Fibroblast of pulmonary artery (primary cell): ENCODE results near the gene RABGAP1L.
"Not testable (repeated sequence)": the region's sequence is repeated elsewhere in the genome, so short reads cannot be mapped to it uniquely, and the experiment has no call there.

Experiments
- DNase-seq: peaks from one replicate; pipeline ENCODE4 v3.0.0-alpha.2; 2010; ENCODE audit warnings: low read depth
- H3K4me3 ChIP-seq: replicated peaks from 2 replicates; pipeline ENCODE4 v1.5.1; 2011; ENCODE audit warnings: low read depth, mild to moderate bottlenecking, control low read depth, low read length, moderate library complexity
- TF ChIP-seq, protein P1 (sequence below): IDR thresholded peaks from 2 replicates; pipeline ENCODE4 v1.5.1; 2011; ENCODE audit warnings: mild to moderate bottlenecking, control low read depth, low read length, inconsistent platforms; ENCODE audit errors: missing control alignments

The RABGAP1L gene

GRCh38 chr1:174165471-174166137, 6.3 kb downstream of the RABGAP1L start:
- TF ChIP-seq, protein P1, sequence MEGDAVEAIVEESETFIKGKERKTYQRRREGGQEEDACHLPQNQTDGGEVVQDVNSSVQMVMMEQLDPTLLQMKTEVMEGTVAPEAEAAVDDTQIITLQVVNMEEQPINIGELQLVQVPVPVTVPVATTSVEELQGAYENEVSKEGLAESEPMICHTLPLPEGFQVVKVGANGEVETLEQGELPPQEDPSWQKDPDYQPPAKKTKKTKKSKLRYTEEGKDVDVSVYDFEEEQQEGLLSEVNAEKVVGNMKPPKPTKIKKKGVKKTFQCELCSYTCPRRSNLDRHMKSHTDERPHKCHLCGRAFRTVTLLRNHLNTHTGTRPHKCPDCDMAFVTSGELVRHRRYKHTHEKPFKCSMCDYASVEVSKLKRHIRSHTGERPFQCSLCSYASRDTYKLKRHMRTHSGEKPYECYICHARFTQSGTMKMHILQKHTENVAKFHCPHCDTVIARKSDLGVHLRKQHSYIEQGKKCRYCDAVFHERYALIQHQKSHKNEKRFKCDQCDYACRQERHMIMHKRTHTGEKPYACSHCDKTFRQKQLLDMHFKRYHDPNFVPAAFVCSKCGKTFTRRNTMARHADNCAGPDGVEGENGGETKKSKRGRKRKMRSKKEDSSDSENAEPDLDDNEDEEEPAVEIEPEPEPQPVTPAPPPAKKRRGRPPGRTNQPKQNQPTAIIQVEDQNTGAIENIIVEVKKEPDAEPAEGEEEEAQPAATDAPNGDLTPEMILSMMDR, result no peak
- H3K4me3 ChIP-seq, result no peak overlapping the region
- no peak for DNase-seq

DNA sequence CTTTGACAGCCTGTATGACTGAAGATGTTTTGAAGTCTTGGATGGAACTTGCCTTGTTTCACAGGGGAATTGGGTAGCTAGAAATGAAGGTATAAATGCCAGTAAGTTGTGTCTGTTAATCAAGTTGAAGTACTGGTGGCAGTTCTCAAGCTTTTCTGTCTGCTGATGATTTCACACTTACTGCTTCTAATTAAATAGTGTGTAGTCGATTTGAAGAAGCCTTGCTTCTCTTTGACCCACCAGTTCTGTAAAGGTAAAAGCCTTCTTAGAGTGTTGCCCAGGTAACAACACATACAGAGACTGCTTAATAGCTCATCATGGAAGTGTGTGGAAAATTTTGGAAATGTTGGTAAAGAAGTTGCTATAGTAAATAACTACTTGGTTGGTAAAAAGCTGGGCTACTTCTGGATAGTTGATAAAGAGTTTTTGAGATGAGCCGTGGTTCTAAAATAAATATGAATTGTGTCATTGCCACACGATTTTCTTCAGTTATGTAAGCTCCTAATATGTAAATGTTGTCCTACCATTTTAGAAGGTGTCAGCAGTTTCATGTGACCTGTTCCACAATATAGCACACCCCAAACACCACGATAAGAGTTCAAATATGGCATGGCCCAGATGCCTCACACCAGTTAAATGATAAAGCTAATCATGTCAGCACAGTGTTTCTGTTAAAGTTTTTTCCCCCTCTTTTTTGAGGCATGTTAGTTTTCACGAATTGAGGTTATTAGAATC, 7.4 kb downstream of the RABGAP1L start:
- DNase-seq, result no peak
- H3K4me3 ChIP-seq, result no peak overlapping the region
- TF ChIP-seq, protein P1, result no peak

DNA sequence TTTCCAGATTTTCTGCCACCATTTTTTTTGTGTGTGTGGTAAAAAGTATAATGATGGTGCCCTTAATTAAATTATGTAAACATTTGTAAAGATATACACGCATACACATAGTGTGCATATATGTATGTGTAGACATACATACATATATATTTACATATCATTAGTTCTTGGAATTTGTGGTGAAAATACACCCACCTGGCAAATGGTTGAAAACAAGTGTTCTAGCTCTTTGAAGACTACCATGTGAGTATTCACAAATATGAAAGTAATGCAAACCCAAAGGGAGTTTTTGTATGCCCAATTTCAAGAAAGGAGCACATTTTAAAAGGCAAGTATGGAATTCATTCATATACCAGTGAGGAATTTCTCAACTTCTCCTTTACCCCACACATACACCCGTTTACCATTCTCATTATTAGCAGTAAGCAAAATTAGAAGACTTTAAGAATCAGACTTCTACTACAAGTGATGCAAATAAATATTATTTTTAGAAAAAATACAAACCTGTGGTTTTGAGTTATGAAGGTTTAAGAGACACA, 8.0 kb downstream of the RABGAP1L start:
- TF ChIP-seq, protein P1, result no peak
- H3K4me3 ChIP-seq, result no peak overlapping the region
- no peak for DNase-seq

DNA sequence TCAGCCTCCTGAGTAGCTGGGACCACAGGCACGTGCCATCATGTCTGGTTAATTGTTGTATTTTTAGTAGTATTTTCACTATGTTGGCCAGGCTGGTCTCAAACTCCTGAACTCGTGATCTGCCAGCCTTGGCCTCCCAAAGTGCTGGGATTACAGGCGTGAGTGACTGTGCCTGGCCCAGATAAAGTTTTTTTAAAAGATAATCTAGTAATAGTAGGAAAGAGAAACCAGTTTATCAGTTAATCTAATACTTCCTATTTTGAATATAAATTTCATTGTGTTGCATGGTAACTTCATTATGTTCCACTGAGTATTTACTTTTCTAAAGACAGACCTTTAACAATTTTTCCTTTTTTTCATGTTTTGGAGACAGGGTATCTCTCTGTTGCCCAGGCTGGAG, 10.0 kb downstream of the RABGAP1L start:
- TF ChIP-seq, protein P1, result no peak
- no peak for DNase-seq
- no peak overlapping the region for H3K4me3 ChIP-seq

GRCh38 chr1:174171073-174171472, 11.8 kb downstream of the RABGAP1L start:
- TF ChIP-seq, protein P1, result no peak
- no peak overlapping the region for H3K4me3 ChIP-seq
- no peak for DNase-seq

GRCh38 chr1:174174461-174175329, 15.4 kb downstream of the RABGAP1L start:
- no peak for DNase-seq
- TF ChIP-seq, protein P1, result no peak
- no peak overlapping the region for H3K4me3 ChIP-seq

DNA sequence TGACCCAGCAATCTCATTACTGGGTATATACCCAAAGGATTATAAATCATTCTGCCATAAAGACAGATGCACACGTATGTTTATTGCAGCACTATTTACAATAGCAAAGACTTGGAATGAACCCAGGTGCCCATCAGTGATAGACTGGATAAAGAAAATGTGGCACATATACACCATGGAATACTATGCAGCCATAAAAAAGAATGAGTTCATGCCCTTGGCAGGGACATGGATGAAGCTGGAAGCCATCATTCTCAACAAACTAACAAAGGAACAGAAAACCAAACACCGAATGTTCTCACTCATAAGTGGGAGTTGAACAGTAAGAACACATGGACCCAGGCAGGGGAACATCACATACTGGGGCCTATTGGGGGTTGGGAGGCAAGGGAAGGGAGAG, 19.1 kb downstream of the RABGAP1L start:
- not testable (repeated sequence) for H3K4me3 ChIP-seq, DNase-seq
